HEK293 (cell line): ENCODE data around the gene CLIP1.
A peak's percentile ranks its signal among the peaks of the same experiment; 100 is the strongest.
"Not testable (repeated sequence)": the region's sequence is repeated elsewhere in the genome, so short reads cannot be mapped to it uniquely, and the experiment has no call there.

Source experiments
- CTCF ChIA-PET: fragments of 350-600 bp; formaldehyde crosslinking; extraction: SDS; loops from one replicate; lab custom pipeline; 2021; ENCODE audit warnings: antibody characterized with exemption; lab: Yijun Ruan, JAX
- POLR2A ChIA-PET: fragments of 300-600 bp; formaldehyde crosslinking; extraction: SDS; loops from one replicate; lab custom pipeline; 2020; ENCODE audit warnings: antibody characterized with exemption, inconsistent platforms; lab: Yijun Ruan, JAX
- H3K27ac ChIP-seq: fragments of 200-500 bp; sonication (Bioruptor generic); 2 replicates; pipeline ENCODE4 v1.5.1; 2014; ENCODE audit warnings: low read depth, low read length, control low read depth, inconsistent platforms; ENCODE audit errors: extremely low read depth
- H3K36me3 ChIP-seq, 2 experiments: fragments of 200-500 bp in 1 of 2; sonication (Bioruptor generic) in 1 of 2; 1 replicate in 1 of 2; 2 replicates in 1 of 2; pipeline ENCODE4 v1.5.1; 2014 to 2017; ENCODE audit warnings: inconsistent platforms in 2 of 2, low read length in 2 of 2; ENCODE audit not compliant: control insufficient read depth in 2 of 2, insufficient read depth in 1 of 2
- H3K4me1 ChIP-seq: fragments of 200-500 bp; sonication (Bioruptor generic); 2 replicates; pipeline ENCODE4 v1.5.1; 2014; ENCODE audit warnings: mild to moderate bottlenecking, low read length, inconsistent platforms; ENCODE audit not compliant: control insufficient read depth, insufficient read depth
- H3K4me3 ChIP-seq: 2 replicates; pipeline ENCODE4 v1.5.1; 2011; ENCODE audit warnings: low read depth, mild to moderate bottlenecking, control low read depth, low read length, moderate library complexity
- H3K9me3 ChIP-seq: fragments of 200-500 bp; sonication (Bioruptor generic); 2 replicates; pipeline ENCODE4 v1.5.1; 2014; ENCODE audit warnings: low read depth, low read length, inconsistent platforms; ENCODE audit not compliant: control insufficient read depth, insufficient read depth
- ZBTB11 ChIP-seq: fragments of 450-650 bp; formaldehyde crosslinking; conservative IDR thresholded peaks from 2 replicates; pipeline ENCODE4 v1.5.1; 2016; ENCODE audit warnings: low read depth, missing biosample characterization, missing genetic modification characterization
- ZBTB21 ChIP-seq: fragments of 450-650 bp; formaldehyde crosslinking; IDR thresholded peaks from 2 replicates; pipeline ENCODE4 v1.5.1; 2017; ENCODE audit warnings: missing biosample characterization, missing genetic modification characterization
- ZFHX2 ChIP-seq: fragments of 450-650 bp; formaldehyde crosslinking; conservative IDR thresholded peaks from 2 replicates; pipeline ENCODE4 v1.5.1; 2016; ENCODE audit warnings: missing biosample characterization, missing genetic modification characterization
- ZNF121 ChIP-seq: fragments of 450-650 bp; formaldehyde crosslinking; IDR thresholded peaks from 2 replicates; pipeline ENCODE4 v1.5.1; 2016; ENCODE audit warnings: missing biosample characterization, missing genetic modification characterization
- ZNF140 ChIP-seq: fragments of 450-650 bp; formaldehyde crosslinking; IDR thresholded peaks from 2 replicates; pipeline ENCODE4 v1.5.1; 2016; ENCODE audit warnings: missing biosample characterization, missing genetic modification characterization
- ZNF394 ChIP-seq: fragments of 450-650 bp; formaldehyde crosslinking; IDR thresholded peaks from 2 replicates; pipeline ENCODE4 v1.5.1; 2016; ENCODE audit warnings: missing biosample characterization, missing genetic modification characterization, mild to moderate bottlenecking, moderate library complexity, borderline replicate concordance
- ZNF518A ChIP-seq: fragments of 450-650 bp; formaldehyde crosslinking; conservative IDR thresholded peaks from 2 replicates; pipeline ENCODE4 v1.5.1; 2016; ENCODE audit warnings: low read depth, missing biosample characterization, missing genetic modification characterization
- ZNF623 ChIP-seq: fragments of 450-650 bp; formaldehyde crosslinking; IDR thresholded peaks from 2 replicates; pipeline ENCODE4 v1.5.1; 2016; ENCODE audit warnings: missing biosample characterization, missing genetic modification characterization
- ZNF629 ChIP-seq: fragments of 450-650 bp; formaldehyde crosslinking; IDR thresholded peaks from 2 replicates; pipeline ENCODE4 v1.5.1; 2017; ENCODE audit warnings: missing biosample characterization, missing genetic modification characterization

The CLIP1 gene

GRCh38 chr12:122447825-122448224, 25.4 kb upstream of the CLIP1 start:
- CTCF ChIA-PET: interaction anchor here (2.2 to 2.7 kb wide), 2 partner anchors 24 to 48 kb away, joined by 4 to 8 read pairs; no protein-coding TSS in a partner anchor
- not testable (repeated sequence) for H3K9me3 ChIP-seq, H3K4me1 ChIP-seq, H3K36me3 ChIP-seq, H3K27ac ChIP-seq, H3K4me3 ChIP-seq
- TF ChIP-seq ZNF623 (tag by site-specific recombination) (peak; percentile 35; the same call in 1 of the 2 replicates), ZNF140 (tag by site-specific recombination) (0 out of 2 replicates have a peak, but pooled peaks have one; percentile 8), ZNF518A (tag by site-specific recombination) (peak; percentile 63), ZNF394 (peak; percentile 59; the same call in 1 of the 2 replicates), ZBTB11 (peak; percentile 27; the same call in 1 of the 2 replicates)
- TF ChIP-seq, all 188 proteins: peak for 5; not testable (repeated sequence) for 183
- POLR2A ChIA-PET: interaction anchor here (0.7 kb wide), 1 partner anchor 13 kb away, joined by 3 read pairs; no protein-coding TSS in a partner anchor

- H3K4me1 ChIP-seq, H3K9me3 ChIP-seq, H3K36me3 ChIP-seq, H3K4me3 ChIP-seq, H3K27ac ChIP-seq, POLR2A ChIA-PET: not testable (repeated sequence)
- CTCF ChIA-PET: interaction anchor here (0.6 to 2.2 kb wide), 3 partner anchors 16 to 93 kb away, joined by 3 to 4 read pairs (median 3); no protein-coding TSS in a partner anchor
- 0 out of 2 replicates have a peak, but pooled peaks have one; percentile 34 for TF ChIP-seq ZBTB21 (tag by site-specific recombination)
- peak; percentile 25; the same call in 1 of the 2 replicates for TF ChIP-seq ZNF629 (tag by site-specific recombination)
Measured at GRCh38 chr12:122446390-122446789, 23.9 kb upstream of the CLIP1 start.

- CTCF ChIA-PET: interaction anchor here (0.6 kb wide), 1 partner anchor 1471 kb away, joined by 3 read pairs; no protein-coding TSS in a partner anchor
- POLR2A ChIA-PET: not testable (repeated sequence)
Measured at GRCh38 chr12:122444071-122444470, 21.6 kb upstream of the CLIP1 start.

GRCh38 chr12:122438822-122439221, 16.4 kb upstream of the CLIP1 start:
- not testable (repeated sequence) for H3K27ac ChIP-seq, H3K4me1 ChIP-seq, H3K36me3 ChIP-seq, H3K4me3 ChIP-seq, H3K9me3 ChIP-seq
- ChIA-PET POLR2A (interaction anchor here (0.7 kb wide), 1 partner anchor 99 kb away, joined by 7 read pairs; no protein-coding TSS in a partner anchor), CTCF (interaction anchor here (0.9 to 1.5 kb wide), 3 partner anchors 32 to 83 kb away, joined by 3 to 6 read pairs (median 5); no protein-coding TSS in a partner anchor)
- TF ChIP-seq ZFHX2 (tag by site-specific recombination): 0 out of 2 replicates have a peak, but pooled peaks have one; percentile 7

More at GRCh38 chr12:122444071-122444470, 21.6 kb upstream of the CLIP1 start:
- not testable (repeated sequence) for H3K9me3 ChIP-seq, H3K27ac ChIP-seq, H3K36me3 ChIP-seq, H3K4me3 ChIP-seq, H3K4me1 ChIP-seq
- TF ChIP-seq ZNF121 (tag by site-specific recombination): peak; percentile 83
